IMR-90 (cell line): ENCODE results near the gene SPAG7. TPM values are rescaled to one million over a fixed set of nuclear protein-coding genes. Genes with fewer than 3 reads are reported as not detected.

Experiments used
- ATAC-seq: fragments of 200-7000 bp; cut with Tn5 transposase; 2 replicates; pipeline ENCODE4 v1.9.1; 2020; ENCODE audit warnings: low read depth, mild to moderate bottlenecking, moderate library complexity
- BruUV-seq: library from RNA; stranded (reverse); fragments of 400-500 nt; replicated peaks from 2 replicates; lab custom pipeline; 2021; lab: Mats Ljungman, UMichigan
- CTCF ChIA-PET: fragments of 300-600 bp; formaldehyde crosslinking; extraction: SDS; loops from one replicate; lab custom pipeline; 2021; ENCODE audit warnings: antibody characterized with exemption; lab: Yijun Ruan, JAX
- POLR2A ChIA-PET: fragments of 300-600 bp; sonication (Branson Sonifier 250); formaldehyde crosslinking; loops from one replicate; lab custom pipeline; 2022; ENCODE audit warnings: antibody characterized with exemption; ENCODE audit not compliant: unreplicated experiment; lab: Charles Lee
- DNase-seq: peaks from one replicate; pipeline ENCODE4 v3.0.0; 2013
- H2AFZ ChIP-seq: replicated peaks from 2 replicates; pipeline ENCODE3; 2013; ENCODE audit warnings: low read length, mild to moderate bottlenecking; ENCODE audit not compliant: poor library complexity
- H2AK5ac ChIP-seq: 2 replicates; pipeline ENCODE4 v1.6.1; 2013; ENCODE audit warnings: low read depth, low read length, inconsistent platforms
- H2AK9ac ChIP-seq: replicated peaks from 2 replicates; pipeline ENCODE3; 2013; ENCODE audit warnings: mild to moderate bottlenecking, low read depth, low read length, moderate library complexity; ENCODE audit not compliant: poor library complexity
- H2BK120ac ChIP-seq: 2 replicates; pipeline ENCODE4 v1.6.1; 2013; ENCODE audit warnings: low read depth, low read length, inconsistent platforms
- H2BK15ac ChIP-seq: 3 replicates; pipeline ENCODE4 v1.6.1; 2013; ENCODE audit warnings: low read depth, low read length, inconsistent platforms
- H2BK20ac ChIP-seq: 2 replicates; pipeline ENCODE4 v1.6.1; 2013; ENCODE audit warnings: low read depth, mild to moderate bottlenecking, inconsistent platforms, low read length, moderate library complexity
- H2BK5ac ChIP-seq: 2 replicates; pipeline ENCODE4 v1.6.1; 2013; ENCODE audit warnings: mild to moderate bottlenecking, low read depth, low read length, inconsistent platforms; ENCODE audit not compliant: poor library complexity, severe bottlenecking
- H3K14ac ChIP-seq: replicated peaks from 2 replicates; pipeline ENCODE4 v1.6.1; 2013; ENCODE audit warnings: low read depth, low read length, inconsistent platforms
- H3K18ac ChIP-seq: 2 replicates; pipeline ENCODE4 v1.6.1; 2013; ENCODE audit warnings: low read depth, low read length, control low read depth
- H3K23ac ChIP-seq: 2 replicates; pipeline ENCODE4 v1.6.1; 2013; ENCODE audit warnings: low read depth, low read length, inconsistent platforms
- H3K27ac ChIP-seq: 2 replicates; pipeline ENCODE4 v1.5.1; 2013; ENCODE audit warnings: mild to moderate bottlenecking, control low read depth, low read length; ENCODE audit not compliant: insufficient read depth
- H3K27me3 ChIP-seq: 2 replicates; pipeline ENCODE4 v1.6.1; 2013; ENCODE audit warnings: low read length; ENCODE audit not compliant: control insufficient read depth, insufficient read depth
- H3K36me3 ChIP-seq: 2 replicates; pipeline ENCODE4 v1.6.1; 2013; ENCODE audit warnings: low read length, mixed read lengths; ENCODE audit not compliant: control insufficient read depth, insufficient read depth
- H3K4ac ChIP-seq: 2 replicates; pipeline ENCODE4 v1.6.1; 2013; ENCODE audit warnings: low read depth, low read length, inconsistent platforms
- H3K4me1 ChIP-seq: 2 replicates; pipeline ENCODE4 v1.6.1; 2013; ENCODE audit warnings: low read length, mixed read lengths; ENCODE audit not compliant: control insufficient read depth, insufficient read depth
- H3K4me2 ChIP-seq: 2 replicates; pipeline ENCODE4 v1.6.1; 2013; ENCODE audit warnings: low read depth, mild to moderate bottlenecking, control low read depth, low read length, moderate library complexity
- H3K4me3 ChIP-seq: 2 replicates; pipeline ENCODE4 v1.5.1; 2013; ENCODE audit warnings: low read depth, mild to moderate bottlenecking, control low read depth, low read length, moderate library complexity; ENCODE audit not compliant: insufficient read depth
- H3K56ac ChIP-seq: 2 replicates; pipeline ENCODE4 v1.6.1; 2013; ENCODE audit warnings: low read length, inconsistent platforms; ENCODE audit not compliant: insufficient read depth; ENCODE audit errors: extremely low read depth
- H3K79me1 ChIP-seq, 2 experiments: 2 replicates each; pipeline ENCODE4 v1.6.1; 2013; ENCODE audit warnings: low read length in 2 of 2, inconsistent platforms in 1 of 2, low read depth in 1 of 2
- H3K9ac ChIP-seq: 2 replicates; pipeline ENCODE4 v1.6.1; 2013; ENCODE audit warnings: low read depth, low read length, control low read depth
- H3K9me1 ChIP-seq: 2 replicates; pipeline ENCODE4 v1.6.1; 2013; ENCODE audit warnings: low read length, inconsistent platforms; ENCODE audit not compliant: insufficient read depth
- H3K9me3 ChIP-seq: 2 replicates; pipeline ENCODE4 v1.6.1; 2013; ENCODE audit warnings: low read length; ENCODE audit not compliant: control insufficient read depth, insufficient read depth
- H4K20me1 ChIP-seq: 2 replicates; pipeline ENCODE4 v1.6.1; 2013; ENCODE audit warnings: low read length, inconsistent platforms; ENCODE audit not compliant: insufficient read depth
- H4K5ac ChIP-seq: 2 replicates; pipeline ENCODE4 v1.6.1; 2013; ENCODE audit warnings: mild to moderate bottlenecking, low read depth, low read length, control low read depth
- H4K8ac ChIP-seq, 2 experiments: 2 replicates each; pipeline ENCODE4 v1.6.1; 2013; ENCODE audit warnings: low read depth in 2 of 2, low read length in 2 of 2, control low read depth in 1 of 2, inconsistent platforms in 1 of 2
- H4K91ac ChIP-seq: 2 replicates; pipeline ENCODE4 v1.6.1; 2013; ENCODE audit warnings: low read depth, low read length, inconsistent platforms; ENCODE audit not compliant: insufficient read depth
- MAFK ChIP-seq: IDR thresholded peaks from 2 replicates; pipeline ENCODE4 v1.6.1; 2012; ENCODE audit warnings: low read depth, low read length, improper control_type of control experiment
- RCOR1 ChIP-seq: IDR thresholded peaks from 2 replicates; pipeline ENCODE4 v1.6.1; 2012; ENCODE audit warnings: mild to moderate bottlenecking, low read length, improper control_type of control experiment; ENCODE audit not compliant: insufficient replicate concordance
- SMC3 ChIP-seq: fragments of 150-350 bp; IDR thresholded peaks from 2 replicates; pipeline ENCODE4 v1.6.1; 2016; ENCODE audit warnings: low read depth, mild to moderate bottlenecking, antibody characterized with exemption, low read length, moderate library complexity
- WGBS, 2 experiments: methylation state at CpG; one replicate each; pipeline versions ENCODE4 v1.1.5 to v1.1.7; 2013; ENCODE audit warnings: missing lambda C conversion rate in 2 of 2; ENCODE audit not compliant: insufficient read length in 1 of 2; ENCODE audit errors: extremely low coverage in 2 of 2; 5-methylcytosine and 5-hydroxymethylcytosine counted together
- dilution Hi-C: fragments of 300-500 bp; cut with HindIII; formaldehyde crosslinking; loops from one replicate; pipeline ENCODE4 v1.14.3; 2018; ENCODE audit warnings: low sequenced_read_pairs; ENCODE audit not compliant: unreplicated experiment
- in situ Hi-C: fragments of 300-500 bp; cut with MboI; formaldehyde crosslinking; loops from 3 replicates; pipeline ENCODE4 v1.14.3; 2019; ENCODE audit warnings: low sequenced_read_pairs, inconsistent platforms, mixed read lengths
- intact Hi-C: fragments of 100-400 bp; cut with micrococcal nuclease; formaldehyde crosslinking; loops from 2 replicates; pipeline ENCODE4 v1.10.0; 2022
- polyA plus RNA-seq, 3 experiments: library from polyadenylated mRNA; depleted of rRNA; stranded (reverse); fragments of >200 nt; gene quantifications; 2 replicates each; pipeline ENCODE4 v1.2.3, GENCODE V29; 2012; ENCODE audit warnings: low replicate concordance in 1 of 3
- total RNA-seq: library from RNA; depleted of rRNA; stranded (reverse); fragments of >200 nt; gene quantifications from 2 replicates; pipeline ENCODE4 v1.2.3, GENCODE V29; 2012
- TF ChIP-seq, protein P1 (sequence below): fragments of 150-350 bp; IDR thresholded peaks from 2 replicates; pipeline ENCODE4 v1.6.1; 2017; ENCODE audit warnings: mild to moderate bottlenecking, antibody characterized with exemption, low read length, low read depth
- TF ChIP-seq, protein P2 (sequence below): conservative IDR thresholded peaks from 2 replicates; pipeline ENCODE4 v1.5.1; 2012; ENCODE audit warnings: mild to moderate bottlenecking, low read depth, low read length, improper control_type of control experiment

Gene SPAG7
- total and polyA plus RNA-seq, 2 of the 4 experiments (the other 2 are of a cell fraction): 50.2 to 108 TPM

DNA sequence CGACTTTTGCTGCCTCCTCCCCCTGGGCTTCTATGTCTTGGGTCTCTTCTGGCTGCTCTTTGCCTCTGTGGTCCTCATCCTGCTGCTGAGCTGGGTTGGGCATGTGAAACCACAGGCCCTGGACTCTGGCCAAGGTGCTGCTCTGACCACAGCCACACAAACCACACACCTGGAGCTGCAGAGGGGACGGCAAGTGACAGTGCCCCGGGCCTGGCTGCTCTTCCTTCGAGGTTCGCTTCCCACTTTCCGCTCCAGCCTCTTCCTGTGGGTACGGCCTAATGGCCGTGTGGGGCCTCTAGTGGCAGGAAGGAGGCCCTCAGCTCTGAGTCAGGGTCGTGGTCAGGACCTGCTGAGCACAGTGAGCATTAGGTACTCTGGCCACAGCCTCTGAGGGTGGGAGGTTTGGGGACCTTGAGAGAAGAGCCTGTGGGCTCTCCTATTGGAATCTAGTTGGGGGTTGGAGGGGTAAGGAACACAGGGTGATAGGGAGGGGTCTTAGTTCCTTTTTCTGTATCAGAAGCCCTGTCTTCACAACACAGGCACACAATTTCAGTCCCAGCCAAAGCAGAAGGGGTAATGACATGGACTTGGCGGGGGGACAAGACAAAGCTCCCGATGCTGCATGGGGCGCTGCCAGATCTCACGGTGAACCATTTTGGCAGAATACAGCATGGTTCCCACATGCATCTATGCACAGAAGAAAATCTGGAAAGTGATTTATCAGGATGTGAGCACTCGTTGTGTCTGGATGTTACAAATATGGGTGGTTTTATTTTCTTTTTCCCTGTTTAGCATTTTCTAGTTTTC lies 33.2 kb downstream of the SPAG7 start:
- ChIA-PET CTCF (interaction anchor here (0.5 kb wide), 1 partner anchor 21 kb away, joined by 4 read pairs; no protein-coding TSS in a partner anchor), POLR2A (interaction anchor here (0.7 kb wide), 2 partner anchors 14 to 20 kb away, joined by 7 to 14 read pairs; partner anchors contain the start of gene PFN1)
- H3K4me3 ChIP-seq: no peak overlapping the region
- peak overlapping the region; percentile 87 for H2AFZ ChIP-seq
- no peak overlapping the region for H2BK5ac ChIP-seq
- 58% methylated on average over 4 of the region's 14 CpGs; no CpG with 5 or more reads in 1 of the 2 experiments for WGBS, 2 experiments
- ATAC-seq (peak; percentile 80), DNase-seq (peak; percentile 38)
- 0 out of 2 replicates have a peak overlapping the region, but pooled peaks have one; percentile 68 for H3K14ac ChIP-seq
- 0 out of 2 replicates have a peak overlapping the region, but pooled peaks have one; percentile 16 for H2AK5ac ChIP-seq
- H2AK9ac ChIP-seq: peak overlapping the region; percentile 90
- BruUV-seq: no TSS peak
- H3K27me3 ChIP-seq: no peaks in the 10 kb centered on the region
- no peak overlapping the region for H3K27ac ChIP-seq
- no peak overlapping the region for H3K18ac ChIP-seq
- intact Hi-C loops: no loop called here
- in situ Hi-C loops: no loop called here
- 0 out of 2 replicates have a peak overlapping the region, but pooled peaks have one; percentile 31 for H3K23ac ChIP-seq
- no peak overlapping the region for H3K56ac ChIP-seq
- no peak overlapping the region for H3K4me2 ChIP-seq
- H3K9me1 ChIP-seq: peaks cover 17% of the 10 kb centered on the region
- H4K5ac ChIP-seq: no peak overlapping the region
- no peak overlapping the region for H2BK120ac ChIP-seq
- H4K91ac ChIP-seq: no peak overlapping the region
- peaks cover 11% of the 10 kb centered on the region for H3K4me1 ChIP-seq
- TF ChIP-seq, protein P1, sequence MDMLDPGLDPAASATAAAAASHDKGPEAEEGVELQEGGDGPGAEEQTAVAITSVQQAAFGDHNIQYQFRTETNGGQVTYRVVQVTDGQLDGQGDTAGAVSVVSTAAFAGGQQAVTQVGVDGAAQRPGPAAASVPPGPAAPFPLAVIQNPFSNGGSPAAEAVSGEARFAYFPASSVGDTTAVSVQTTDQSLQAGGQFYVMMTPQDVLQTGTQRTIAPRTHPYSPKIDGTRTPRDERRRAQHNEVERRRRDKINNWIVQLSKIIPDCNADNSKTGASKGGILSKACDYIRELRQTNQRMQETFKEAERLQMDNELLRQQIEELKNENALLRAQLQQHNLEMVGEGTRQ: no peak
- TF ChIP-seq SMC3 (0 out of 2 replicates have a peak, but pooled peaks have one; percentile 22), MAFK (no peak), RCOR1 (no peak)
- TF ChIP-seq, protein P2, sequence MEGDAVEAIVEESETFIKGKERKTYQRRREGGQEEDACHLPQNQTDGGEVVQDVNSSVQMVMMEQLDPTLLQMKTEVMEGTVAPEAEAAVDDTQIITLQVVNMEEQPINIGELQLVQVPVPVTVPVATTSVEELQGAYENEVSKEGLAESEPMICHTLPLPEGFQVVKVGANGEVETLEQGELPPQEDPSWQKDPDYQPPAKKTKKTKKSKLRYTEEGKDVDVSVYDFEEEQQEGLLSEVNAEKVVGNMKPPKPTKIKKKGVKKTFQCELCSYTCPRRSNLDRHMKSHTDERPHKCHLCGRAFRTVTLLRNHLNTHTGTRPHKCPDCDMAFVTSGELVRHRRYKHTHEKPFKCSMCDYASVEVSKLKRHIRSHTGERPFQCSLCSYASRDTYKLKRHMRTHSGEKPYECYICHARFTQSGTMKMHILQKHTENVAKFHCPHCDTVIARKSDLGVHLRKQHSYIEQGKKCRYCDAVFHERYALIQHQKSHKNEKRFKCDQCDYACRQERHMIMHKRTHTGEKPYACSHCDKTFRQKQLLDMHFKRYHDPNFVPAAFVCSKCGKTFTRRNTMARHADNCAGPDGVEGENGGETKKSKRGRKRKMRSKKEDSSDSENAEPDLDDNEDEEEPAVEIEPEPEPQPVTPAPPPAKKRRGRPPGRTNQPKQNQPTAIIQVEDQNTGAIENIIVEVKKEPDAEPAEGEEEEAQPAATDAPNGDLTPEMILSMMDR: peak; percentile 34; the same call in 1 of the 2 replicates
- H3K9ac ChIP-seq: peak overlapping the region; percentile 53; the same call in 1 of the 2 replicates
- no peaks in the 10 kb centered on the region for H3K9me3 ChIP-seq
- H2BK20ac ChIP-seq: no peak overlapping the region
- no peak overlapping the region for H2BK15ac ChIP-seq
- no peak overlapping the region for H3K4ac ChIP-seq
- peaks cover 9 to 18% of the 10 kb centered on the region in 2 experiments; a peak in 3 of 4 replicates for H3K79me1 ChIP-seq
- peaks cover 19% of the 10 kb centered on the region for H3K36me3 ChIP-seq
- dilution Hi-C loops: no loop called here
- H4K8ac ChIP-seq: peak overlapping the region in 1 of 2 experiments; percentile 92; a peak in 2 of 4 replicates
- 0 out of 2 replicates have a peak, but pooled peaks cover 7% of the 10 kb centered on the region for H4K20me1 ChIP-seq
